VCaP (cell line): ENCODE measurements around the gene RIPOR3.

Source experiments
- H3K27ac ChIP-seq: fragments of 450-650 bp; 2 replicates; pipeline ENCODE4 v1.5.1; 2017
- TF ChIP-seq, protein P1 (sequence below): fragments of 450-650 bp; conservative IDR thresholded peaks from 2 replicates; pipeline ENCODE4 v1.5.1; 2017; ENCODE audit warnings: mild to moderate bottlenecking, moderate library complexity

RIPOR3 gene

DNA sequence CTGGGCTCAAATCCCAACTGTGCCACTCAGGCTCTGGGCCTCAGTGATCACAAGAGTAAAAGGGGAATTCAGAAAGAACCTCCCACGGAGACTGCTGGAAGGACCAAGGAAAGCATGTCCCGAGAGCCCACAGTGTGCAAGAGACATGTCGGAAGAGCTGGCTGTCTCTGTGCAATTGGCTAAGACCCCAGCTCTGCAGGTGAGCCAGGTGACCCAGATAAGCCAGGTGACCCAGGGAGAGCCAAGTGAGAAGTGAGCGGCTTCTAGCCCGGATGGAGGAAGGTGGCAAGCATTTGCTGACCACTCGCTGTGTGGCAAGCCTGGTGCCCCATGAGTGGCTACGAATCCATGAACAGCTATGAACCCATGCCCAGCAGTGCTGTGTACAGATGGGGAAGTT is 59.1 kb downstream of the RIPOR3 start:
- TF ChIP-seq, protein P1, sequence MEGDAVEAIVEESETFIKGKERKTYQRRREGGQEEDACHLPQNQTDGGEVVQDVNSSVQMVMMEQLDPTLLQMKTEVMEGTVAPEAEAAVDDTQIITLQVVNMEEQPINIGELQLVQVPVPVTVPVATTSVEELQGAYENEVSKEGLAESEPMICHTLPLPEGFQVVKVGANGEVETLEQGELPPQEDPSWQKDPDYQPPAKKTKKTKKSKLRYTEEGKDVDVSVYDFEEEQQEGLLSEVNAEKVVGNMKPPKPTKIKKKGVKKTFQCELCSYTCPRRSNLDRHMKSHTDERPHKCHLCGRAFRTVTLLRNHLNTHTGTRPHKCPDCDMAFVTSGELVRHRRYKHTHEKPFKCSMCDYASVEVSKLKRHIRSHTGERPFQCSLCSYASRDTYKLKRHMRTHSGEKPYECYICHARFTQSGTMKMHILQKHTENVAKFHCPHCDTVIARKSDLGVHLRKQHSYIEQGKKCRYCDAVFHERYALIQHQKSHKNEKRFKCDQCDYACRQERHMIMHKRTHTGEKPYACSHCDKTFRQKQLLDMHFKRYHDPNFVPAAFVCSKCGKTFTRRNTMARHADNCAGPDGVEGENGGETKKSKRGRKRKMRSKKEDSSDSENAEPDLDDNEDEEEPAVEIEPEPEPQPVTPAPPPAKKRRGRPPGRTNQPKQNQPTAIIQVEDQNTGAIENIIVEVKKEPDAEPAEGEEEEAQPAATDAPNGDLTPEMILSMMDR, result no peak
- H3K27ac ChIP-seq, result no peak overlapping the region

DNA sequence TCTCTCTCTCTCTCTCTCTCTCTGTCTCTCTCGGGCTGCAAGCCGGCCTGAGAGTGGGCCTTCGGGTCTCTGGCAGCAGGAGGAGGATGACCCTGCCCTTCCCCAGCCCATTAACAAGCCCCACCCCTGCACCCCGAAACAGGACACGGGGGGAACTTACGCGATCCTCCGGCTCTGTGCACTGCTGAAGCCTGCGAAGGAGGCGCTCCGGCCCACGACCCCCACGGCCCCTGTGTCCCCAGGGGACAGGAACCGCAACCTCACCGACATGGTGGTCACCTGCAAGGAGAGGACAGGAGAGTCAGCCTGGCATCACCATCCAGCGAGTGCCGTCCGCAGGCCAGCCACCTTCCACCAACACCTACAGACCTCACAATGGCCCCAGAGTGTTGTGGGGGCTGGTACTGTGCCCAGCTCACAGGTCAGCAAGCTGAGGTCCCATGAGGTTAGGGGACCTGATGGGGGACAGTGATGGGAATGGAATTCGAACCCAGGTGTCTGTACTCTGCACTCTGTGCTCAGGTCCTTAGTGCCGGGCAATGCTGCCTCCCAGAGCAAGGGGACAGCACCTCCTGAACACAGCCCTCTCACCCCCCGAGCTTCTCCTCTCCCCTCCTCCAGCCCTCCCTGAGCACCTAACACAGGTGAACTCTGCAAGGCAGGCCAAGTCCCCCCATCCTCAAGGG is 60.6 kb downstream of the RIPOR3 start:
- TF ChIP-seq, protein P1, result no peak
- no peak overlapping the region for H3K27ac ChIP-seq

DNA sequence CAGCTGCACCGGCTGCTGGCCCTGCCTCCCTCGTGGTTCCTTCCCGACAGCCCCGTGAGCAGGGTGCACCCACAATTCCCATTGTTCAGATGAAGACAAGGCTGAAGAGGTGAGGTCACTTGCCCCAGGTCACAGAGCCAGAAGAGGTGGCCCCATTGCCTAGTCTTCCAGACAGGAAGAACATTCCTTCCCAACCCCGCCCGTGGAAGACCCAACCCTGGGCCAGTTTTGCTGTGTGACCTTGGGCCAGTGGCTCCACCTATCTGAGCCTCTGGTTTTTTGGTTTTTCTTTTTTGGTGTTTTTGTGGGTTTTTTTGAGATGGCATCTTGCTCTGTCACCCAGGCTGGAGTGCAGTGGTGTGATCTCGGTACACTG is 61.7 kb downstream of the RIPOR3 start:
- H3K27ac ChIP-seq, result no peak overlapping the region
- TF ChIP-seq, protein P1, result no peak

- H3K27ac ChIP-seq, result no peak overlapping the region
Observed at GRCh38 chr20:50628853-50629669, 62.3 kb downstream of the RIPOR3 start.

DNA sequence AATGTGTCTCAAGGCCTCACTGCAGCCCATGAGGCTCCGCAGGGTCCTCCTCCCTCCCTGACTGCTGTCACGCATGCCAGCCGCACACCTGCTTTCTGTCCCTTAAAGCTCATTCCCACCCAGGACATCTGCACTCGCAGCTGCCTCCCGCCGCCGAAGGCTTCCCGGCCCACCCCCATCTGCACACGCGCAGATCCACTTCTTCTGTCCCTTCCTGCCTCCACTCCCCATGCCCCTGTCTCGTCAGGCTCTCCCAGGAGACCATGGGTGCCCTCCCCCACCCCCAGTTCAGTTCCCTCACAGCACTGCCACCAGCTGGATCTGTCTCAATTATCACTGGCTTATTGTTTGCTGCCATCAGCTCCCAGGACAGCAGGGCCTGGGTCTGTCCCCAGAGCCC is 63.0 kb downstream of the RIPOR3 start:
- H3K27ac ChIP-seq, result no peak overlapping the region
- TF ChIP-seq, protein P1, result no peak

More at GRCh38 chr20:50628853-50629669, 62.3 kb downstream of the RIPOR3 start:
- TF ChIP-seq, protein P1, result no peak

DNA sequence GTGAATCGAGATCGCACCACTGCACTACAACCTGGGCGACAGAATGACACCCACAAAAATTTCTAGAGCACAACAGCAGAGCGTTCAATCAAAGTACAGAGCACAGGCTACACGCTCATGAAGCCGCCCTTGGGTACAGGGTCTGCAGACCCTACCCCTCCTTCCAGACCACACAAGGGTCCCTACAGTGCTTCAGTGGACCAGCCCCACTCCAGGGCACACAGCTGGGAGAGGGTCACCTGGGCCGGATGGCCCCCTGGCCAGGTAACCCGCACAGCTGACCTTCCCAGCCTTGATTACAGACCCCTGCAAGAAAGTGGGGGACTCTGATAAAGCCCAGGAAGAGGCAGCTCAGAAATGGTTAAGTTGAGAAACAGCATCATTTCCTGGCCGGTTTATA is 63.6 kb downstream of the RIPOR3 start:
- TF ChIP-seq, protein P1, result no peak
- no peak overlapping the region for H3K27ac ChIP-seq

DNA sequence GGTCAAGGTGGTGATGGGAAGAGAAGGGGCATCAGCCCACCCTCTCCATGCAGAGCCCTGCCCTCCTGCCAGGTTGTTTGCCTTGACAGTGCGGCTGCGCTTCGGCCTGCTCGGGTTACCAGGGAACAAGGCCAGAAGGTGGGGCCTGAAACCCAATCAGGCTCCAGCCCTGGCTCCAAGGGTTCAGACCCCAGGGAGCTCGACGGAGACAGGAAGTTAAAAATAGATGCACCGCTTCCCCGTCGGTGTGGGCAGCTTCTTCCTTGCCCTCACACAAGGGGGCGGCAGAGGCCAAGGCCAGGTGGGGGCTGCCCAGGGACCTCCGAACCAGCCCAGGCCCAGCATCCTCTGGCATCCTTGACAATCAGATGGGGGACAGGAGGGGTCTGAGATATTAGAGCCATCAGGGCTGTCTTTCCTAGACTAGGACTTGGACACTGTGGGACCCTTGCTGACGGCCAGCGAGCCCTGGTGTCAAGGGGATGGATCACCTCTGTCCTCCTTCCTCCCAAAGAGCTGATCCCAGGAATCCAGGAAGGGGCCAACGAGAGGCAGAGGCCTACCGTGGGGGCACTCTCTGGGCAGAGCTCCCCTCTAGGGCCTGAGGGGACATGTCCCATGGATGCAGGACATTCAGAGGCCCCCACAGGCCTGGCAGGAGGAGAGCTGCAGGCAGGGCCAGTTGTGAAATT is 65.2 kb downstream of the RIPOR3 start:
- H3K27ac ChIP-seq, result peak overlapping the region; percentile 84; the same call in 1 of the 2 replicates
- TF ChIP-seq, protein P1, result peak; percentile 65
